HCT116 (cell line): ENCODE results near the gene ZNF853. TPM values are rescaled to one million over a fixed set of nuclear protein-coding genes. Genes with fewer than 3 reads are reported as not detected.

ENCODE experiments used
- ATAC-seq: fragments of 200-7000 bp; cut with Tn5 transposase; 2 replicates; pipeline ENCODE4 v1.9.1; 2020; ENCODE audit warnings: mild to moderate bottlenecking, moderate library complexity
- BruUV-seq: library from RNA; stranded (reverse); fragments of 400-500 nt; replicated peaks from 2 replicates; lab custom pipeline; 2021; lab: Mats Ljungman, UMichigan
- CTCF ChIA-PET: fragments of 300-600 bp; sonication (Branson Sonifier 250); formaldehyde crosslinking; loops from one replicate; lab custom pipeline; 2021; ENCODE audit warnings: antibody characterized with exemption; lab: Charles Lee
- POLR2A ChIA-PET: fragments of 300-600, 350-600 bp; sonication (Branson Sonifier 250); formaldehyde crosslinking; loops from one replicate; lab custom pipeline; 2021; ENCODE audit warnings: antibody characterized with exemption; lab: Charles Lee
- RAD21 ChIA-PET, 2 experiments: fragments of 300-600 bp; sonication (Branson Sonifier 250); formaldehyde crosslinking; loops; one replicate each; lab custom pipeline; 2023; ENCODE audit warnings: low total read pairs in 2 of 2; ENCODE audit not compliant: uncharacterized antibody in 2 of 2, unreplicated experiment in 2 of 2, low non-redundant PET in 1 of 2; lab: Charles Lee
- DNase-seq: peaks from one replicate; pipeline ENCODE4 v3.0.0-alpha.2; 2010; ENCODE audit warnings: low read depth, low spot score
- H2AFZ ChIP-seq: fragments of 200-600 bp; shearing (Covaris generic), sonication (generic); 2 replicates; pipeline ENCODE4 v1.6.1; 2017; ENCODE audit warnings: low read depth, mixed run types, mixed read lengths, antibody characterized with exemption, low read length; ENCODE audit not compliant: poor library complexity, severe bottlenecking
- H3K27ac ChIP-seq: 2 replicates; pipeline ENCODE4 v1.5.1; 2012; ENCODE audit warnings: low read depth, low read length
- H3K27me3 ChIP-seq: fragments of 200-600 bp; sonication (generic); 2 replicates; pipeline ENCODE4 v1.6.1; 2016; ENCODE audit warnings: mixed run types, low read length, mixed read lengths; ENCODE audit not compliant: insufficient read depth
- H3K36me3 ChIP-seq, 2 experiments: fragments of 200-500 bp in 1 of 2; fragments of 200-600 bp in 1 of 2; sonication (Bioruptor generic) in 1 of 2; sonication (generic) in 1 of 2; 2 replicates each; pipeline versions ENCODE4 v1.5.1 to v1.6.1; 2014 to 2016; ENCODE audit warnings: low read length in 2 of 2, inconsistent platforms in 1 of 2, mixed read lengths in 1 of 2, mixed run types in 1 of 2; ENCODE audit not compliant: insufficient read depth in 2 of 2, control insufficient read depth in 1 of 2
- H3K4me1 ChIP-seq, 2 experiments: fragments of 200-600 bp in 1 of 2; sonication (generic) in 1 of 2; 2 replicates each; pipeline versions ENCODE4 v1.5.1 to v1.6.1; 2012 to 2017; ENCODE audit warnings: low read length in 2 of 2, inconsistent platforms in 1 of 2, mild to moderate bottlenecking in 1 of 2, mixed read lengths in 1 of 2, mixed run types in 1 of 2, moderate library complexity in 1 of 2; ENCODE audit not compliant: insufficient read depth in 2 of 2, control insufficient read depth in 1 of 2
- H3K4me2 ChIP-seq: fragments of 200-600 bp; sonication (generic); 2 replicates; pipeline ENCODE4 v1.6.1; 2017; ENCODE audit warnings: mixed run types, low read length, mixed read lengths
- H3K4me3 ChIP-seq, 2 experiments: fragments of 200-600 bp in 1 of 2; sonication (generic) in 1 of 2; replicated peaks in 1 of 2; 2 replicates each; pipeline ENCODE4 v1.5.1; 2011 to 2016; ENCODE audit warnings: low read length in 2 of 2, control low read depth in 1 of 2, low read depth in 1 of 2, mild to moderate bottlenecking in 1 of 2, mixed read lengths in 1 of 2, mixed run types in 1 of 2
- H3K79me2 ChIP-seq: fragments of 200-600 bp; sonication (generic); 2 replicates; pipeline ENCODE4 v1.6.1; 2017; ENCODE audit warnings: mild to moderate bottlenecking, mixed run types, low read length, moderate library complexity, mixed read lengths; ENCODE audit not compliant: insufficient read depth
- H3K9ac ChIP-seq: fragments of 200-600 bp; sonication (generic); 2 replicates; pipeline ENCODE4 v1.6.1; 2016; ENCODE audit warnings: low read length, mixed read lengths
- H3K9me2 ChIP-seq: fragments of 200-600 bp; sonication (generic), shearing (Covaris generic); 2 replicates; pipeline ENCODE4 v1.6.1; 2017; ENCODE audit warnings: mixed run types, mild to moderate bottlenecking, moderate library complexity; ENCODE audit not compliant: insufficient read depth
- H3K9me3 ChIP-seq, 2 experiments: fragments of 200-500 bp in 1 of 2; fragments of 200-600 bp in 1 of 2; sonication (Bioruptor generic) in 1 of 2; sonication (generic) in 1 of 2; 2 replicates each; pipeline ENCODE4 v1.6.1; 2014 to 2017; ENCODE audit warnings: low read length in 2 of 2, mixed read lengths in 2 of 2, inconsistent platforms in 1 of 2, low read depth in 1 of 2, mild to moderate bottlenecking in 1 of 2, mixed run types in 1 of 2, moderate library complexity in 1 of 2; ENCODE audit not compliant: control insufficient read depth in 1 of 2, insufficient read depth in 1 of 2
- H4K20me1 ChIP-seq: fragments of 200-600 bp; sonication (generic), shearing (Covaris generic); 2 replicates; pipeline ENCODE4 v1.6.1; 2017; ENCODE audit warnings: mixed run types, mild to moderate bottlenecking, moderate library complexity; ENCODE audit not compliant: insufficient read depth
- ATF3 ChIP-seq: IDR thresholded peaks from 2 replicates; pipeline ENCODE4 v1.6.1; 2012
- CEBPB ChIP-seq: IDR thresholded peaks from 2 replicates; pipeline ENCODE4 v1.6.1; 2012; ENCODE audit warnings: low read depth
- EGR1 ChIP-seq: IDR thresholded peaks from 2 replicates; pipeline ENCODE4 v1.6.1; 2012; ENCODE audit warnings: low read depth
- EZH2 ChIP-seq: fragments of 200-600 bp; sonication (generic); IDR thresholded peaks from 2 replicates; pipeline ENCODE4 v1.6.1; 2017; ENCODE audit warnings: antibody characterized with exemption, mixed run types
- EZH2phosphoT487 ChIP-seq: fragments of 200-600 bp; IDR thresholded peaks from 2 replicates; pipeline ENCODE4 v1.6.1; 2018; ENCODE audit warnings: antibody characterized with exemption, borderline replicate concordance
- POLR2A ChIP-seq: IDR thresholded peaks from 2 replicates; pipeline ENCODE4 v1.7.0; 2011; ENCODE audit warnings: borderline replicate concordance; ENCODE audit not compliant: insufficient read depth, insufficient read length; ENCODE audit errors: extremely low read depth
- RAD21 ChIP-seq: IDR thresholded peaks from 2 replicates; pipeline ENCODE4 v1.6.1; 2012; ENCODE audit warnings: low read depth, mild to moderate bottlenecking
- SIN3A ChIP-seq: IDR thresholded peaks from 2 replicates; pipeline ENCODE4 v1.6.1; 2012; ENCODE audit warnings: low read depth
- SP1 ChIP-seq: IDR thresholded peaks from 2 replicates; pipeline ENCODE4 v1.6.1; 2012; ENCODE audit warnings: low read depth
- TCF7L2 ChIP-seq: IDR thresholded peaks from 2 replicates; pipeline ENCODE4 v1.7.0; 2011; ENCODE audit warnings: borderline replicate concordance, inconsistent platforms; ENCODE audit not compliant: insufficient read depth, insufficient read length; ENCODE audit errors: extremely low read depth
- ZFX ChIP-seq: fragments of 450-650 bp; IDR thresholded peaks from 2 replicates; pipeline ENCODE4 v1.6.1; 2017
- ZNF274 ChIP-seq: fragments of 200-500 bp; sonication (Bioruptor generic); IDR thresholded peaks from 2 replicates; pipeline ENCODE4 v1.6.1; 2014; ENCODE audit warnings: mild to moderate bottlenecking, low read depth, low read length, inconsistent platforms
- intact Hi-C: fragments of 100-400 bp; cut with micrococcal nuclease; formaldehyde crosslinking; loops from 2 replicates; pipeline ENCODE4 v1.10.0; 2022
- total RNA-seq: library from RNA; stranded (reverse); gene quantifications from one replicate; pipeline ENCODE4 v1.2.1, GENCODE V29; 2021; ENCODE audit not compliant: unreplicated experiment
- TF ChIP-seq, protein P1 (sequence below), 3 experiments: fragments of 200-600 bp in 1 of 3; sonication (generic) in 1 of 3; IDR thresholded peaks in 2 of 3; conservative IDR thresholded peaks in 1 of 3; 2 replicates each; pipeline ENCODE4 v1.5.1; 2012 to 2017; ENCODE audit warnings: low read depth in 2 of 3, low read length in 2 of 3, antibody characterized with exemption in 1 of 3, borderline replicate concordance in 1 of 3, control low read depth in 1 of 3, mild to moderate bottlenecking in 1 of 3, mixed read lengths in 1 of 3, mixed run types in 1 of 3, moderate library complexity in 1 of 3; ENCODE audit not compliant: insufficient read depth in 1 of 3

Gene ZNF853
- total RNA-seq, 1 experiment from 2014 or later = 0.05 TPM

- no TSS peak for BruUV-seq
- TF ChIP-seq ZFX = no peak
- TF ChIP-seq TCF7L2 = no peak
- no peak for TF ChIP-seq EGR1
- no peak for TF ChIP-seq CEBPB
- TF ChIP-seq POLR2A = no peak
- no peak for TF ChIP-seq ZNF274
- TF ChIP-seq EZH2phosphoT487 = no peak
- TF ChIP-seq SP1 = no peak
- TF ChIP-seq RAD21 = no peak
- TF ChIP-seq SIN3A = no peak
- TF ChIP-seq, protein P1, sequence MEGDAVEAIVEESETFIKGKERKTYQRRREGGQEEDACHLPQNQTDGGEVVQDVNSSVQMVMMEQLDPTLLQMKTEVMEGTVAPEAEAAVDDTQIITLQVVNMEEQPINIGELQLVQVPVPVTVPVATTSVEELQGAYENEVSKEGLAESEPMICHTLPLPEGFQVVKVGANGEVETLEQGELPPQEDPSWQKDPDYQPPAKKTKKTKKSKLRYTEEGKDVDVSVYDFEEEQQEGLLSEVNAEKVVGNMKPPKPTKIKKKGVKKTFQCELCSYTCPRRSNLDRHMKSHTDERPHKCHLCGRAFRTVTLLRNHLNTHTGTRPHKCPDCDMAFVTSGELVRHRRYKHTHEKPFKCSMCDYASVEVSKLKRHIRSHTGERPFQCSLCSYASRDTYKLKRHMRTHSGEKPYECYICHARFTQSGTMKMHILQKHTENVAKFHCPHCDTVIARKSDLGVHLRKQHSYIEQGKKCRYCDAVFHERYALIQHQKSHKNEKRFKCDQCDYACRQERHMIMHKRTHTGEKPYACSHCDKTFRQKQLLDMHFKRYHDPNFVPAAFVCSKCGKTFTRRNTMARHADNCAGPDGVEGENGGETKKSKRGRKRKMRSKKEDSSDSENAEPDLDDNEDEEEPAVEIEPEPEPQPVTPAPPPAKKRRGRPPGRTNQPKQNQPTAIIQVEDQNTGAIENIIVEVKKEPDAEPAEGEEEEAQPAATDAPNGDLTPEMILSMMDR (IDR thresholded peaks at IDR 0.05 in 2 of 3, conservative IDR thresholded peaks at IDR 0.05 in 1 of 3; ENCODE audit: borderline replicate concordance in 1 of 3, insufficient read depth in 1 of 3, low read depth in 2 of 3, low read length in 2 of 3) = no peak
- TF ChIP-seq ATF3 = no peak
- TF ChIP-seq EZH2 = no peak
- POLR2A ChIA-PET = no interaction called here
- H3K36me3 ChIP-seq = no peaks in the 10 kb centered on the region
- no peaks in the 10 kb centered on the region for H3K79me2 ChIP-seq
- no peaks in the 10 kb centered on the region for H3K9me3 ChIP-seq
- no peak overlapping the region for H3K9ac ChIP-seq
- DNase-seq (no peak), ATAC-seq (no peak)
- H3K27ac ChIP-seq = no peak overlapping the region
- intact Hi-C loops = no loop called here
- H4K20me1 ChIP-seq = no peaks in the 10 kb centered on the region
- no peaks in the 10 kb centered on the region for H3K9me2 ChIP-seq
- RAD21 ChIA-PET = no interaction called here
- H3K4me3 ChIP-seq = no peak overlapping the region
- no peak overlapping the region for H3K4me2 ChIP-seq
- H2AFZ ChIP-seq = no peak overlapping the region
- no peaks in the 10 kb centered on the region for H3K27me3 ChIP-seq
- H3K4me1 ChIP-seq = no peaks in the 10 kb centered on the region
- CTCF ChIA-PET = no interaction called here
Observed at GRCh38 chr7:6565655-6566054, 49.8 kb upstream of the ZNF853 start.
